HL-60 (cell line): Measurements from ENCODE around the gene RPL3.

Source experiments
- DNase-seq, 2 experiments: peaks; one replicate each; pipeline ENCODE4 v3.0.0-alpha.2; 2010 to 2020; ENCODE audit warnings: low read depth in 1 of 2, low spot score in 1 of 2
- H3K27ac ChIP-seq: fragments of 250-450 bp; sonication (Bioruptor Pico); replicated peaks from 2 replicates; pipeline ENCODE4 v1.5.1; 2020; ENCODE audit warnings: mild to moderate bottlenecking, moderate library complexity
- H3K27me3 ChIP-seq: fragments of 250-450 bp; sonication (Bioruptor Pico); 2 replicates; pipeline ENCODE4 v1.5.1; 2021; ENCODE audit warnings: mild to moderate bottlenecking, moderate library complexity; ENCODE audit not compliant: insufficient read depth, poor library complexity, severe bottlenecking
- H3K4me3 ChIP-seq: replicated peaks from 2 replicates; pipeline ENCODE4 v1.5.1; 2011; ENCODE audit warnings: mild to moderate bottlenecking, control low read depth, low read length; ENCODE audit not compliant: insufficient read depth
- CTCF ChIP-seq: IDR thresholded peaks from one replicate; pipeline ENCODE4 v1.5.1; 2011; ENCODE audit warnings: low read length, control low read depth, inconsistent platforms; ENCODE audit not compliant: insufficient read depth
- GABPA ChIP-seq: IDR thresholded peaks from 2 replicates; pipeline ENCODE4 v1.6.1; 2012; ENCODE audit warnings: low read depth
- POLR2AphosphoS5 ChIP-seq: IDR thresholded peaks from 2 replicates; pipeline ENCODE4 v1.6.1; 2012; ENCODE audit warnings: low read depth
- SPI1 ChIP-seq: IDR thresholded peaks from 2 replicates; pipeline ENCODE4 v1.6.1; 2012; ENCODE audit warnings: low read depth, mild to moderate bottlenecking, borderline replicate concordance
- long read RNA-seq: library from polyadenylated mRNA; unstranded; transcript quantifications from one replicate; pipeline ENCODE4 v2.0.0, GENCODE V29; 2020
- TF ChIP-seq, protein P1 (sequence below): IDR thresholded peaks from 2 replicates; pipeline ENCODE4 v1.6.1; 2012; ENCODE audit warnings: low read depth; ENCODE audit not compliant: insufficient replicate concordance

Gene RPL3
- long read RNA-seq, transcript RPL3-202 (9 exons, 1,289 nt) = minor isoform, 1,169 of 36,956 reads
- long read RNA-seq, transcript RPL3-201 (10 exons, 1,442 nt) = major isoform, 34,987 of 36,956 reads
- long read RNA-seq, partial matches to known transcripts = 177 of 36,956 reads
- long read RNA-seq, other reads (novel, unspliced or antisense) = 618 of 36,956 reads

- peak within 1 kb of the TSS; percentile 95 for H3K27ac ChIP-seq
- peak within 1 kb of the TSS; percentile 83 for H3K4me3 ChIP-seq
- peak; percentile 73 for TF ChIP-seq GABPA
- no peak; the same call in 1 of the 2 replicates for TF ChIP-seq SPI1
- TF ChIP-seq, protein P1, sequence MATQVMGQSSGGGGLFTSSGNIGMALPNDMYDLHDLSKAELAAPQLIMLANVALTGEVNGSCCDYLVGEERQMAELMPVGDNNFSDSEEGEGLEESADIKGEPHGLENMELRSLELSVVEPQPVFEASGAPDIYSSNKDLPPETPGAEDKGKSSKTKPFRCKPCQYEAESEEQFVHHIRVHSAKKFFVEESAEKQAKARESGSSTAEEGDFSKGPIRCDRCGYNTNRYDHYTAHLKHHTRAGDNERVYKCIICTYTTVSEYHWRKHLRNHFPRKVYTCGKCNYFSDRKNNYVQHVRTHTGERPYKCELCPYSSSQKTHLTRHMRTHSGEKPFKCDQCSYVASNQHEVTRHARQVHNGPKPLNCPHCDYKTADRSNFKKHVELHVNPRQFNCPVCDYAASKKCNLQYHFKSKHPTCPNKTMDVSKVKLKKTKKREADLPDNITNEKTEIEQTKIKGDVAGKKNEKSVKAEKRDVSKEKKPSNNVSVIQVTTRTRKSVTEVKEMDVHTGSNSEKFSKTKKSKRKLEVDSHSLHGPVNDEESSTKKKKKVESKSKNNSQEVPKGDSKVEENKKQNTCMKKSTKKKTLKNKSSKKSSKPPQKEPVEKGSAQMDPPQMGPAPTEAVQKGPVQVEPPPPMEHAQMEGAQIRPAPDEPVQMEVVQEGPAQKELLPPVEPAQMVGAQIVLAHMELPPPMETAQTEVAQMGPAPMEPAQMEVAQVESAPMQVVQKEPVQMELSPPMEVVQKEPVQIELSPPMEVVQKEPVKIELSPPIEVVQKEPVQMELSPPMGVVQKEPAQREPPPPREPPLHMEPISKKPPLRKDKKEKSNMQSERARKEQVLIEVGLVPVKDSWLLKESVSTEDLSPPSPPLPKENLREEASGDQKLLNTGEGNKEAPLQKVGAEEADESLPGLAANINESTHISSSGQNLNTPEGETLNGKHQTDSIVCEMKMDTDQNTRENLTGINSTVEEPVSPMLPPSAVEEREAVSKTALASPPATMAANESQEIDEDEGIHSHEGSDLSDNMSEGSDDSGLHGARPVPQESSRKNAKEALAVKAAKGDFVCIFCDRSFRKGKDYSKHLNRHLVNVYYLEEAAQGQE = peak; percentile 82
- TF ChIP-seq POLR2AphosphoS5 = peak; percentile 99
- no peak for TF ChIP-seq CTCF
- DNase-seq = peak; percentile 98 to 99
- H3K27me3 ChIP-seq = no peaks in the 10 kb centered on the region
Observed at GRCh38 chr22:39319284-39320022, at the start of gene RPL3. Gene RPL3 (minus strand): TSS chr22:39319623. CDS start chr22:39319597, 26 bp downstream.

- no peak overlapping the region for H3K4me3 ChIP-seq
- peak overlapping the region; percentile 57 for H3K27ac ChIP-seq
- DNase-seq = no peak
- no peaks in the 10 kb centered on the region for H3K27me3 ChIP-seq
- TF ChIP-seq GABPA = no peak
- no peak for TF ChIP-seq POLR2AphosphoS5
- TF ChIP-seq CTCF = no peak
Observed at GRCh38 chr22:39369186-39369585, 49.8 kb upstream of the RPL3 start.

- Histone ChIP-seq H3K4me3 (no peak overlapping the region), H3K27ac (peak overlapping the region; percentile 57), H3K27me3 (no peaks in the 10 kb centered on the region)
- no peak for TF ChIP-seq POLR2AphosphoS5
- DNase-seq = peak in 1 of 2 experiments; percentile 44
Observed at GRCh38 chr22:39368461-39368911, 49.1 kb upstream of the RPL3 start.

- peak in 1 of 2 experiments; percentile 78 for DNase-seq
- no peaks in the 10 kb centered on the region for H3K27me3 ChIP-seq
- H3K4me3 ChIP-seq = no peak overlapping the region
- no peak for TF ChIP-seq POLR2AphosphoS5
- no peak for TF ChIP-seq GABPA
- TF ChIP-seq SPI1 = no peak
- no peak for TF ChIP-seq CTCF
- TF ChIP-seq, protein P1 = no peak
- peak overlapping the region; percentile 69 for H3K27ac ChIP-seq
Observed at GRCh38 chr22:39367035-39367434, 47.6 kb upstream of the RPL3 start.
